Measurements from ENCODE around the gene RIOK1.
"Not testable (repeated sequence)": the region's sequence is repeated elsewhere in the genome, so short reads cannot be mapped to it uniquely, and the experiment has no call there.

The RIOK1 gene

DNA sequence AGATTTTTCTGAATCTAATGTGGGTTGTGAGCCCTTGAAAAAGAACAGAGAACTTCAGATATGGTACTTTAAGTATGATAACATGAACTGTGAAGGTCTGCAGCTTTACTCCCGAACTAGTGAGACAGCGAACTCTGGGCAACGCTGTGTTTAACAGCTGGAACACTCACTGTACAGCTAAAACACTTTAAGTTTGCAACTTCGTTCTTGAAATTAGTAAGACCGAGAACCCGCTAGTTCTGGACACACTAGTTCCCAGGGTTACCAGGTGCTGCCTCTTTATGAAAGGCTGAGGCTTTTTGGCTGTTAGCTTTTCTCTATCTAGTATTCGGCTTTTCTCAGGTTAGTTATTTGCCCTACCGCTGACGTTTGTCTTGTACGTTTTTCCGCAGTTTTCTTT lies 52.9 kb downstream of the RIOK1 start:
- no peak for DNase-seq

DNA sequence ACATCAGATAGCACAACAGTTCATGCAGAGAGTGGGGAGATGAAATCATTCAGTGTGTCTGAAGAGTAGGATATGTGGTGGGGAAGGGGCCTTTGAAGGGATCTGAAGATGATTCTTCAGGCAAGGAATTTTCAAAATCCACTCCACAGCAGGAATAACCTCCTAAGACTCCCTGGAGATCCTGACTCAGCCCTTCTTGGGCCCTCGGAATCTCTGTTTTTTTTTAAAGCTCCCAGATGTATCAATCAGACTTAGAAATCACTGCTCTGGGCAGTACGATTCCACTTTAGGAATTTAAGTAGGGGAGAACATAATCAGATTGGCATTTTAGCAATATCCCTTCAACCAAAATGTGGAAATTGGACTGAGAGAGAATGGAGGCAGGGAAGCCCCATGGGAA lies 55.5 kb downstream of the RIOK1 start:
- DNase-seq, result no peak

DNA sequence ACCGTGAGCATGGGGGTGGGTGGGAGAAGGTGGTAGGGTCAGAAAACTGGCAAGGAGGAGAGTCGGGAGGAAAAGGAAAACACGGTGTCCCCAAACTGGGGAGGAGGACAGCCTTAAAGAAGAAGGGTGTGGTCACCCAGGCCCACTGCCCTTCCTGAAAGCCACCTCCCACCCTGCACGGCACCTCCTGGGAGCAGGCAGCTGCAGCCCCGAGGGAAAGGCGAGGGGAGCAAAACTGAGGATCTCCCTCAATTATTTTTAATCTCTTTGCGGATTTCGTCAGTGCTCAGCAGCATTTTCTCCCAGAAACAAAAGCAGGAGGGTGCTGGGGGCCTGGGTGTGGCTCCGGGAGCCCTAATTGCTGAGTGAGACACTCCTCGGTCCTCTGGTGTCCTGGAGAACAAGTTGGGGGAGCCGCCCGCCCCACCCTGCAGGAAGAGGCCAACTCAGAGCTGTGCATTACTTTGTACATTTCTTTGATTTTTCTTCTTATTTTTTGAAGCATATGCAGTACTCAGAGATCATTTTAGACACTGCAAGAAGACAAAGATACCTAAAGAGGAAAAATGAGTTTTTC lies 56.4 kb downstream of the RIOK1 start:
- no peak for DNase-seq

DNA sequence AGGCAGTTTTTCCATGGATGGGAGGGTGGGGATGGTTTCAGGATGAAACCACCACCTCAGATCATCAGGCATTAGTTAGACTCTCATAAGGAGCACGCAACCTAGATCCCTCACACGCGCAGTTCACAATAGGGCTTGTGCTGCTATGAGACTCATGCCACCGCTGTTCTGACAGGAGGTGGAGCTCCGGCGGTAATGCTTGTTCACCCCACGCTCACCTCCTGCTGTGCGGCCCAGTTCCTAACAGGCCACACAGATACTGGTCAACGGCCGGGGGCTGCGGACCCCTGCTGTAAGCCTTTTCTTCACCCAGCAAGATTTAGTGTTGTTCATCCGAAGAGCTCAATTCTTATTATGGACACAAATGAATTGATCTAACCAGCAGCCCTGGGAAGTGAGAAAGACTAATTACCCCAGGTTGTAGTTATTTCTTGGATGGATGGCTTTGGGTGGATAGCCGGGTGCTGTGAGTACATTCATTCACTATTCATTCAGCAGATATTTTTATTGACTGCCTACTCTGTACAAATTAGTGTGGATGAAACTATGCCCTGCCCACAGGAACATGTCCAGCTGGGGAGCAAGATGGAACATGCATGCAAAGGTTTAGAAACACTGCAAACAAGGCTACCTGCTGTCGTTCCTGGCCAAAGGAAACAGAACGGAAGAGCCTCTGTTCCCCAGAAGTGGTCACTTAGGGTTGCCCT lies 57.2 kb downstream of the RIOK1 start:
- no peak for DNase-seq

DNA sequence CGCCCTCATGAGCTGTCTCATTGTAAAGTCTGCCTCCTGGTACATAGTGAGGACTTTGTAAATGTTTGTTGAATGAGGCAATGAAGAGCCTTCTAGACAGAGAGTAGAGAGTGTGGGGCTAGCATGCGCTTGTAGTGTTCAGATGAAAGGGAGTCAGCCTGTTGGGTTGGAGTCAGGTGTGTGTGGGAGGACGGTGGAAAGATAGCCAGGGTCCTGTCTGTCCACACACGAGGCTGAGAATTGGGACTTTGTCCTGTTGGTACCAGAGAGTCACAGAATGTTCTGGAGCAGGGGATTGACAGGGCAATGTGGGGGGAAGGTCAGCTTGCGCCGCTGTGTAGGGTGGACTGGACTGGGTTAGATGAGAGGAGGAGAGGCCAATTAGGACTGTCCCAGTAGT lies 58.6 kb downstream of the RIOK1 start:
- no peak for DNase-seq

DNA sequence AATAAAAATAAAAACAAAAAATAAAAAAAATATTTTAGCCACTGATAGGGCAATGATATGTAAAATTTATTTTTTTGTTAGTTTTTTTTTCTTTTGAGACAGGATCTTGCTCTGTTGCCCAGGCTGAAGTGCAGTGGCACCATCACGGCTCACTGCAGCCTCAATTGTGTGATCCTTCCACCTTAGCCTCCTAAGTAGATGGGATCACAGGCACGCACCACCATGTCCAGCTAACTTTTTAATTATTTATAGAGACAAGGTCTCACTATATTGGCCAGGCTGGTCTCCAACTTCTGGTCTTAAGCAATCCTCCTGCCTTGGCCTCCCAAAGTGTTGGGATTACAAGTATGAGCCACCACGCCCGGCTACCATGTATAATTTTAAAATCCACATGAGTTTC lies 59.4 kb downstream of the RIOK1 start:
- no peak for DNase-seq

DNA sequence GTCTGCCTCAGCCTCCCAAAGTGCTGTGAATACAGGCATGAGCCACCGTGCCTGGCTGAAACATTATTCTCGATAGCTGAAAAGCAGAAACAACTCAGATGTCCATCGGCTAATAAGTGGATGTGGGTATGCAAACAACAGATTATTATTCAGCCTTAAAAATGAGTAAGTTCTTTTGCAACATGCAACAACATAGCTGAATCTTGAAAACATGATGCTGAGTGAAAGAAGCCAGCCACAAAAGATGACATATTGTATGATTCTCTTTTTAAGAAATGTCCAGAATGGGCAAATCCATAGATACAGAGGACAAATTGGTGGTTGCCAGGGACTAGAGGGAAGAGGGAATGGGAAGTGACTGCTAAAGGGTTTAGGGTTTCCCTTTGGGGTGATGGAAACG lies 61.7 kb downstream of the RIOK1 start:
- DNase-seq, result peak; percentile 56

DNA sequence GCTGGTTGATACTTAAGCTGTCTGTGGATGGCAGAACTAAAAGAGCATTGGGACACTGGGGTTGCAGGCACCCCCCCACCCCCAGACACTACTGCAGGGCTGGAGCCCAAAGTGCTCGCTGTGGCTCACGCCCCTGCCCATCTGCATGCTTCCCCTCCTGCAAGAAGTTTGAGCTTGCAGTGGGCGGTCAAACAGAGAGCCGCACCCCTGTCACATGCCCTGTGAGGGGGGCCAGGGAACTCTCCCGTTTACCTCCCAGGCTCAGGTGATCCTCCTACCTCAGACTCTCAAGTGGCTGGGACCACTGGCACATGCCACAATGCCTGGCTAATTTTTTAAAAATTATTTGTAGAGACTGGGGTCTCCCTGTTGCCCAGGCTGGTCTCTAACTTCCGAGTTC lies 63.3 kb downstream of the RIOK1 start:
- no peak for DNase-seq

DNA sequence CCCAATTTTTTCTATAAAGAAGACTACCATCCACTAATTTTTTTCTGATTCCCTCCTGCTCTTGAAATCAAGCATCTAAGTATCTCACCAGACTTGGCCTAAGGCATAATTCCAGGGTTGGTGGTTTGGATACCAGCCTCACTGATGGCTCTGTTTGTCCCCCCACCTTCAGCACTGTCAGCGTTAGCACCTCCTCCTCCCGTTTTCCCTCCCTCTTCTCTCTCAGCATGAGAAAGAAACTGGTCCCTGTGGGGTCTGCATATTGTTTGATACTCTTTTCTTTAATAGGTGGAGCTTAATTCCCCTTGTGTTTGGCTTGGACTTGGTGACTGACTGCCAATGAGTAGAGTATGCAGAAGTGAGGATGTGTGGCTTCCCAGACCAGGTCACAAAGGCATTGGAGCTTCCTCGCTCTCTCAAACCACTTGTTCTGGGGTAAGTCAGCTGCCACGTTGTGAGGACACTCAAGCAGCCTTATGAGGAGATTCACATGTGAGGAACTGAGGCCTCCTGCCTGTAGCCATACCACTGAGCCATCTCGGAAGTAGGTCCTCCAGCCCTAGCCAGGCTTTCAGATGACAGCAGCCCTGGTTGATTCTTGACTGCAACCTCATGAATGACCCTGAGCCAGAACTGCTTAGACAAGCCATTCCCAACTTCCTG lies 65.2 kb downstream of the RIOK1 start:
- DNase-seq, result no peak

DNA sequence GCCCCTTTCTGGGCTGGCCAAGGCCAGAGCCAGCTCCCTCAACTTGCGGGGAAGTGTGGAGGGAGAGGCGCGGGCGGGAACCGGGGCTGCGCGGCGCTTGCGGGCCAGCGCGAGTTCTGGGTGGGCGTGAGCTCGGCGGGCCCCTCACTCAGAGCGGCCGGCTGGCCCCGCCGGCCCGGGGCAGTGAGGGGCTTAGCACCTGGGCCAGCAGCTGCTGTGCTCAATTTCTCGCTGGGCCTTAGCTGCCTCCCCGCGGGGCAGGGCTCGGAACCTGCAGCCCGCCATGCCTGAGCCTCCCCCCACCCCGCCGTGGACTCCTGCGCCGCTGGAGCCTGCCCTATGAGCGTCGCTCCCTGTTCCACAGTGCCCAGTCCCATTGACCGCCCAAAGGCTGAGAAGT lies 66.7 kb downstream of the RIOK1 start:
- DNase-seq, result not testable (repeated sequence)

DNA sequence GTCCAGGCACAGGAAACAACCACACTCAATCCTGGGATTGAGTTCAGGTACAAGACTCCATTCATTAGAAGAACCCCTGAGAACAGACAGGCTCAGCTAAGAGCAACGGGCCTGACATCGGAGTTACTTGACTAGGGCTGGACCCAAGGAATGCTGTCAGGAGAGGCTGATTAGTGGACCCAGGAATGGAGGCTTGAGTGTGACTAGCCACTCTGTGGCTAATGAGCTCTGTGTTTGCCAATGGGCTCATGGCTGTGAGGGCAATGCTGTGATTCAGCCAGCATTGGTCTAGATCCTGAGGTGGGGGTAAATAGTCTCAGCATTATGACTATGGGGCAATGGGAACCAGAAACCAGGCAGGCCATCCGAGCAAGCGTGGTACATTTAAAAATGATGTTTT lies 71.8 kb downstream of the RIOK1 start:
- no peak for DNase-seq

DNA sequence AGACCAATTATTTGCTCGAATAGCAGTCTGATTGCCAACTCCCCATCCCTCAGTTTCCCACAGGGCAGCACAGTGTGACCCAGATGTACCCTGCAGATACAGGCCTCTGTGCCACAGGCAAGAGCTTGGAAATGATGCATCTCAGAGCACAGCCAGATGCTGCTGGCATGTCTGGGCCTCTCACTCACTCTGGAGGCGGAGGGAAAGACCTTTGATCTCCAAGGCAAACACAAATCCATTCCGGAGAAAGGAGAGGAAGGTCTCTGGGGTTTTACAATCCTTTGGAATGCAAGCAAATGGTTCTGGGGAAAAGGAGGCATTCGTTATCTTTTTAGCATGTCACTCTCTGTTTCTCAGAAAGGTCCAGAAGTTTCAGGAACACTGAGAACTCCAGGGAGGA lies 74.2 kb downstream of the RIOK1 start:
- DNase-seq, result no peak

DNA sequence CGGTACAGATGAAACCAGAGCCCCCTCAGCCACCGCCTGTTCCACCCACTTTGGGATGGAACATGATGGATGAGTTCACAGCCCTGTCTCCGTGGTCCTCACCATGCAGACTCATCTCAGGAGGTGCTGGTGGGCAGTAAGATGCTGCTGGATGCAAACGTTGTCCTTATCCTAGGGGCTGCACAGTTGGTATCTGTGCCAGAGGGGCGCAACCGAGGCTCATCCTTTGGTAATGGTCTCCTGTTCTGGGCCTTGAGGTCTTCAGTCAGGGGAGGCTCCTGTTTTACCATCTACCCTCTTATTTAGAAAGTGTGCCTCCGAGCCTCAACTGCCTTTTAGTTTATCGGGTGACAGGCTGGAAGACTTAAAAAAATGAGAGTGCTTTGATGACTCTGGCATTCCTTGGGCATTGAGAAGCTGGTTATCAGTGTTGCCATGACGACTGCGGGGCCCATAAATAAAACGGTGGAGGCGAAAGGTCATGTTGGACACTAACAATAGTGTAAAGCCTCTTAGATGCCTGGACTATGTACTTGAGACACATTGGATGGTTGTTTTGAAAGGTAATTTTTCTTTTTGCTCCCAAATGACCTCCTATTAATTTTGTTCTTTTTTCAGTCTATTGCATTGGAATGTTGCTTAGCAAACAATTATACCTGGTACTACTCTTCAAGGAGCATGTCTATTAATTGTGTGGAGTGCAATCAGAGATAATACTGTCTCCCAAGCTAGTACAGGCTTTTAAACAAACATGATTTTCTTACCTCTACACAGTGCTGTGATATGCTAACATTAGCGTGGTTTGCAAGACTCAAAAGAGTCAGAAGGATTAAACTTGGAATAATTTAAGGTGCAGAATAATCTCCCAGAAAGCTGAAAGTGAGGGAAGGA lies 77.6 kb downstream of the RIOK1 start:
- no peak for DNase-seq

Measured in inflammatory macrophage treated with lipopolysaccharide for 4 hours (primary cell).